Stimulated activated CD4-positive, alpha-beta T cell treated with anti-CD3 and anti-CD28 coated beads, Interleukin-4, amount 100 ng/mL, for 48 hours (primary cell): ENCODE data around the gene TNFRSF4.

Source experiments
- DNase-seq, 2 donors: peaks; one replicate each; pipeline ENCODE4 v3.0.0-alpha.2; 2020; ENCODE audit warnings: low read depth in 2 of 2

TNFRSF4 gene

DNA sequence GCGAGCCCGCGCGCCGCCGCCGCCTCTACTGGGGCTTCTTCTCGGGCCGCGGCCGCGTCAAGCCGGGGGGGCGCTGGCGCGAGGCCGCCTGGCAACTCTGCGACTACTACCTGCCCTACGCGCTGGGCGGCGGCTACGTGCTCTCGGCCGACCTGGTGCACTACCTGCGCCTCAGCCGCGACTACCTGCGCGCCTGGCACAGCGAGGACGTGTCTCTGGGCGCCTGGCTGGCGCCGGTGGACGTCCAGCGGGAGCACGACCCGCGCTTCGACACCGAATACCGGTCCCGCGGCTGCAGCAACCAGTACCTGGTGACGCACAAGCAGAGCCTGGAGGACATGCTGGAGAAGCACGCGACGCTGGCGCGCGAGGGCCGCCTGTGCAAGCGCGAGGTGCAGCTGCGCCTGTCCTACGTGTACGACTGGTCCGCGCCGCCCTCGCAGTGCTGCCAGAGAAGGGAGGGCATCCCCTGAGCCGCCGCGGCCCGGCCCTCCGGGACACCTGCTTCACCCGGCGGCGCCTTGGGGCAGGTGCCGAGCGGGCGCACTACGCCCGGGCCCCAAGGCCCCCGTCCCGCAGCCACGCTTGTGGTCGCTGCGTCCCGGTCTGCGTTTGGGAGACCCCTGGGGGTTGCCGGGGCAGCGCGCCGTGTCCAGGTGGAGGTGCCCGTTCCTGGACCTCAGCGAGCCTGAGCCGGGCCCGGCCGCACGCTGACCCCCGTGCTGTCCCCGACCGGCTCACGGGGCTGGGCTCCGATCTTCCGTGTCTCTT, 19.0 kb upstream of the TNFRSF4 start:
- no peak for DNase-seq

- no peak for DNase-seq
These were observed 18.3 kb upstream of the TNFRSF4 start, which contains the start of gene B3GALT6 for GRCh38 chr1:1232208-1232795. Gene B3GALT6 (plus strand): TSS chr1:1232237. CDS start chr1:1232279, 42 bp downstream.

GRCh38 chr1:1231400-1232207, 17.7 kb upstream of the TNFRSF4 start, which contains the start of gene SDF4:
Gene SDF4 (minus strand): TSS chr1:1232001. CDS start chr1:1228772, 3,229 bp downstream.
- DNase-seq, result peak; percentile 93 to 96

- no peak for DNase-seq
These were observed 16.9 kb upstream of the TNFRSF4 start for GRCh38 chr1:1230656-1231399.

GRCh38 chr1:1229770-1230169, 15.8 kb upstream of the TNFRSF4 start:
- no peak for DNase-seq

DNA sequence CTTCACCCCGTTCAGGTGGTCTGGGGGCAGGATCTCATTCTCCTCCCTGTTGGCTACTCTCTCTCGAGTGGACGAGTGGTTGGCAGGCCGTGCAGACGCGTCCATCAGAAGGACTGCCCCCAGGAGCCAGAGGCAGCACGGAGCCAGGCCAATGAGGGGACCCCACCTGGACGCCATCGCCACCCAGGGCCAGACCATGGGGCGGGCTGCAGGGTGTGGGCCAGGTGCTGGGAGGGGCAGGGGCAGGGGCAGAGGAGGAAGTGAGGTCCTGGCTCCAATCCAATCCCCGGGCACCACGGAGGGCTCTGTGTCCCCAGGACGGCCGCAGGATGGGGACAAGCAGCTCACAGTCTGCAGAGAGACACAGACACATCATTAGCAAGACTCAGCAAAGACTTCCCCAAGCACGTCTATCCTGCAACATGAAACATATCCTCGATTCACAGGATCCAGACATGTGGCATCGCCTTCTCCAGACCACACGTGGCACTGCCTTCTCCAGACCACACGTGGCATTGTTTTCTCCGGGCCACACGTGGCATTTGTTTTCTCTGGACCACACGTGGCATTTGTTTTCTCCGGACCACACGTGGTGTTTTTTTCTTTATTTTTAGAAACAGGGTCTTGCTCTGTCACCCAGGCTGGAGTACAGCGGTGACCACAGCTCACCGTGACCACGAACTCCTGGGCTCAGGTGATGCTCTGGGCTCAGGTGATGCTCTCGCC, 14.8 kb upstream of the TNFRSF4 start:
- DNase-seq, result no peak

DNA sequence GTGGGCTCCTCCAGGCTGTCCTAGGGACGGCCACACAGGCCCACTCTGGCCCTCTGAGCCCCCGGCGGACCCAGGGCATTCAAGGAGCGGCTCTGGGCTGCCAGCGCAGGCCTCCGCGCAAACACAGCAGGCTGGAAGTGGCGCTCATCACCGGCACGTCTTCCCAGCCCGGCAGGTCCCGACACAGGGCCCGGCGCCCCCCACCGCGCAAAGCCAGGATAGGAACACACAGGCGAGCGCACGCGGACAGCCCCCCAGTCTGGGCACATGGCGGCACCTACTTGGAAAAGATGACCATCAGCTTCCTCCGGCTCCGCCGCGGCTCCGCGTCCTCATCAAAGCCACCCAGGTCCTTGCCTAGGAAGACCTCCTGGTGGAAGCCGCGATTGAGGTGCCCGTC, 14.2 kb upstream of the TNFRSF4 start:
- no peak for DNase-seq

- DNase-seq, result no peak
These were observed 13.4 kb upstream of the TNFRSF4 start for GRCh38 chr1:1227386-1227785.

DNA sequence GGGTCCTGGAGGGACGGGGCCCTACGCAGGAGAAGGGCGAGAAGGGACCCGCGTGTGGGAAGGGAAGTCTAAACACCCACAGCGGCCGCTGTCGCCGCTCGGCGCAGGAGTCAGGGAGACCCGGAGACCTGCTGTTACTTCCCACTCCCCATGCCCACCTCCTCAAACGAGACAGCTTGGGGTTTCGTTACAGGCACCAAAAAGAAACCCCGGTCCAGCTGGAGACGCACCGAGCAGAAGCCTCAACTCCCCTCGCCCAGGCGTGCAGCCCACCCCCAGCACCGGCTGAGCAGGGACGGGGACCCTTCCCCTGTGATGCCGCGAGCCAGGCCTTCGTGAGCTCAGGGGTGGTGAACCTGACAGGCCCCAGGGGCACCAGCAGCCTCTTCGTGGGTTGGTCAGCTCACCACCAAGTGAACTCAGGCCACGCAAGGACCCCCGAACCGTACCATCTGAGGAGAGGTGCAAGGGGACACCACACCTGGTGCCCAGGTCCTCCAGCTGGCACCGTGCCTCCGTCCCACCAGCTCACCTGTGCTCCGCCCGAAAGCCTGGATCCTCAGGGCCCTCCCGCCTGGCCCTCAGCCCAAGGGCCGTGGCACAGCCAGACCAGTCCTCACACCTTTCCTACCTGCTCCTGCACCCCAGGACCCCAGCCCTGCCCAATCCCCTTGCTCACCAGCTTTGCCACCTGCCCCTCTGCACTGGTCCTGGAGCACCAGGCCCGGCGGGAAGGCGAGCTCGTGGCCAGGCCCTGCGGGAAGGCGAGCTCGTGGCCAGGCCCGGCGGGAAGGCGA, 12.8 kb upstream of the TNFRSF4 start:
- no peak for DNase-seq

DNA sequence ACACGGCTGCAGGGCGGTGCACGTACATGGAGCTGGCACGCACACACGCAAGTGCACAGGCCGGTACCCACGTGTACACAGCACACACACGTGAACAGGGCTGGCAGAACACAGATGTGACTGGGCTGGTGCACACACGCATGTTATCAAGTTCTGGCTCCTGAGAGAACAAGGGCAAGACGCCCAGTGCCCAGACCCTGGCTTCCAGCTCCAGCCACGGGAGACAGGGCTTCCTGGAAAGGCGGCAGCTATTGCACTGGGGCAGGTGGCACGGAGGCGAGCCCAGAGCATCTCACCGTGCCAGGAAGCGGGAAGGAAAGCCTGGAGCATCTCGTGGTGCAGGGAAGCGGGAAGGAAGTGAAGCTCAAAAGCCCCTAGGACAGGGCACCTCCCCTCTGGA, 12.0 kb upstream of the TNFRSF4 start:
- DNase-seq, result no peak

DNA sequence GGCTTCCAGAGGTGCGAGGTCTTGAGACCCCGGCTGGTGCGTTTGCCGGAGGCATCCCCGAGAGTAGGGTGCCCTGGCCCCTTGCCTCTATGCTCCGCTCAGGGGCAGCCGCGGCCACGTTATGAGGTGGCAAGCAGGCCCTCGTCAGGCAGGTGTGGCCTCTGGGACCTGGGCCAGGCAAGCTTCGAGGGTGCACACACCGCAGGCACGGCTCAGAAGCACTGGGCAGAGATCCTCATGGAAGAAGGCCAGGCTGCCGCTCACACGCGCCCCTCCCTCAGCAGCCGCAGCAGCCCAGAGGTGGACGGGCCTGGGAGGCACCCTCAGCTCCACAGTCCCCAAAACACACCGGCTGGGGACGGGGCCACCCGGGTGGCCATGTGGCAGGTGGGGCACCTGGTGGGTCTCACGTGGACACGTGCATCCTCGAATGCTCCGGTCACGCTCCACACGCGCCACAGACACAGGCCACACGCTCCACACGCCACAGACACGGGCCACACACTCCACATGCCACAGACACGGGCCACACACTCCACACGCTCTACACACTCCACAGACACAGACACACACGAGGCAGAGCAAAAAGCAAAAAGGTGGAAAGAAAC, 11.4 kb upstream of the TNFRSF4 start:
- DNase-seq, result no peak

DNA sequence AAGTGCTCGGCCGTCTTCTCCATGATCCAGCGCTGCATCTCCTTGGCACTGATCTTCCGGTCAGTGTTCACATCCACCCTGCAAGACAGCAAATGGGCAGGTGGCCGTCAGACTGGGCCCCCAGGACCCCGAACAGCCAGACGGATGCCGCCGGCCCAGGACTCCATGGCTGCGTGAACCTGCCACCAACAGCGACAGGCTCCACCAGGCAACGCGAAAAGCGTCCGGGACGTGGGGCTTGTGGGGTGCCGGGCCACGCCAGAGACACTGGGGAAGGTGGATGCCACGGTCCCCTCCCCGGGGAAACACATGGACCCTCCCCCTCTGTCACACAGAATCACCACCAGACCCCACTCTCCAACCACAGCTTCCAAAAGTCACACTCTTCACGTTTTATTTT, 9.9 kb upstream of the TNFRSF4 start:
- no peak for DNase-seq

- DNase-seq, result no peak
These were observed 9.4 kb upstream of the TNFRSF4 start for GRCh38 chr1:1223321-1223720.

DNA sequence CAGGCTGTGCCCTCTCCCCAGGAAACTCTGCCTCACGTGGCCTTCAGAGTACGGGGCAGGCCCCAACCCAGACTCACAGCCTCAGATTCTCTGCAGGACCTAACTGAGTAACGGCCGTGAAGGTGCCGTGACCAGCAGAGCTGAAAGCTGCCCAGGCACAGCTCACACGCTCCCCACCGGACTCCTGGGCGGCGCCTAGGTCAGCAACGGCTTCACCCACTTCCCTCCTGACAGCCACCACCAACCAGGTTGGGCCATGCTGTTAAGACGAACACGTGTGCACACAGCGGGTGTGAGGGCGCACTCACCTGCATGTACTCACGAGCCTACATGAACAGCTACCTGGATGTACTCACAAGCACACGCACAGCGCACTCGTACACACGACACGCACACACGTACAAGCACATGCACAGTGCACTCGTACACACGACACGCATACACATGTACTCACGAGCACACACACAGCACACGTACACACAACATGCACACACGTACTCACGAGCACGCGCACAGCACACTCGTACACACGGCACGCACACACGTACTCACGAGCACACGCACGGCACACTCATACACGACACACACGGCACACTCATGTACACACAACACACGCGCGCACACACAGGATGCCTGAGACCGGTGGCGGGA, 8.7 kb upstream of the TNFRSF4 start:
- no peak for DNase-seq

- DNase-seq, result no peak
These were observed 8.1 kb upstream of the TNFRSF4 start for GRCh38 chr1:1221887-1222574.

- DNase-seq, result no peak
These were observed 6.2 kb upstream of the TNFRSF4 start for GRCh38 chr1:1220197-1220596.

GRCh38 chr1:1219341-1219740, 5.4 kb upstream of the TNFRSF4 start:
- peak in 1 of 2 donors; percentile 59 for DNase-seq

- no peak for DNase-seq
These were observed 4.7 kb upstream of the TNFRSF4 start for GRCh38 chr1:1218524-1219200.
